ENCODE data around the gene SERGEF. TPM values are rescaled to one million over a fixed set of nuclear protein-coding genes. Genes with fewer than 3 reads are reported as not detected.

Gene SERGEF
- total and polyA plus RNA-seq, 7 donors: 11.1 to 33.1 (median 26.0) TPM

GRCh38 chr11:17822401-17822781, 190.5 kb downstream of the SERGEF start:
- ATAC-seq: peak; percentile 22 to 72 (median 45)
- DNase-seq: no peak
- intact Hi-C loops (cut with DNase I): no loop called here
- Histone ChIP-seq H3K27ac (peak overlapping the region; percentile 50), H3K27me3 (ENCODE audit: insufficient read depth in 3 of 3, low read length in 2 of 3) (no peaks in the 10 kb centered on the region), H3K4me1 (peaks cover 21% of the 10 kb centered on the region), H3K36me3 (ENCODE audit: insufficient read depth in 1 of 2, low read depth in 1 of 2) (no peaks in the 10 kb centered on the region), H3K9me3 (no peaks in the 10 kb centered on the region), H3K4me3 (no peak overlapping the region)
- TF ChIP-seq CTCF (IDR thresholded peaks at IDR 0.05): no peak
- 63 to 72% (median 68%) methylated on average over 5 of the region's 5 CpGs for WGBS, 3 donors

- 34 to 40% (median 38%) methylated on average over 4 of the region's 4 CpGs for WGBS, 3 donors
- intact Hi-C loops (cut with DNase I): no loop called here
- Histone ChIP-seq H3K27ac (peak overlapping the region; percentile 50), H3K36me3 (ENCODE audit: insufficient read depth in 1 of 2, low read depth in 1 of 2) (no peaks in the 10 kb centered on the region), H3K27me3 (ENCODE audit: insufficient read depth in 3 of 3, low read length in 2 of 3) (no peaks in the 10 kb centered on the region), H3K4me3 (no peak overlapping the region), H3K9me3 (no peaks in the 10 kb centered on the region), H3K4me1 (peaks cover 20% of the 10 kb centered on the region)
- peak; percentile 78 to 95 (median 92) for ATAC-seq
- TF ChIP-seq CTCF (IDR thresholded peaks at IDR 0.05): no peak
- DNase-seq: peak in 1 of 2 donors; percentile 24
Observed at GRCh38 chr11:17821648-17822400, 191.0 kb downstream of the SERGEF start.

GRCh38 chr11:17816232-17816931, 196.5 kb downstream of the SERGEF start:
- H3K27me3 ChIP-seq (ENCODE audit: insufficient read depth in 3 of 3, low read length in 2 of 3): no peaks in the 10 kb centered on the region
- H3K9me3 ChIP-seq: no peaks in the 10 kb centered on the region
- no peak overlapping the region for H3K4me3 ChIP-seq
- H3K27ac ChIP-seq: no peak overlapping the region
- H3K4me1 ChIP-seq: peaks cover 39% of the 10 kb centered on the region
- 69 to 75% (median 75%) methylated on average over 4 of the region's 4 CpGs for WGBS, 3 donors
- no peak for ATAC-seq
- no peak for DNase-seq
- H3K36me3 ChIP-seq (ENCODE audit: insufficient read depth in 1 of 2, low read depth in 1 of 2): no peaks in the 10 kb centered on the region
- TF ChIP-seq CTCF (IDR thresholded peaks at IDR 0.05): no peak
- intact Hi-C loops (cut with DNase I): no loop called here

- Histone ChIP-seq H3K9me3 (no peaks in the 10 kb centered on the region), H3K4me3 (no peak overlapping the region), H3K4me1 (peaks cover 54% of the 10 kb centered on the region), H3K27ac (no peak overlapping the region), H3K27me3 (ENCODE audit: insufficient read depth in 3 of 3, low read length in 2 of 3) (no peaks in the 10 kb centered on the region), H3K36me3 (ENCODE audit: insufficient read depth in 1 of 2, low read depth in 1 of 2) (no peaks in the 10 kb centered on the region)
- intact Hi-C loops (cut with DNase I): no loop called here
- no peak for TF ChIP-seq CTCF (IDR thresholded peaks at IDR 0.05)
- 94 to 100% (median 100%) methylated on average over 1 of the region's 1 CpG for WGBS, 3 donors
- DNase-seq (no peak), ATAC-seq (no peak)
Observed at GRCh38 chr11:17814546-17814945, 198.3 kb downstream of the SERGEF start.
